ENCODE data around the gene EVI5.
A peak's percentile ranks its signal among the peaks of the same experiment; 100 is the strongest.
"Not testable (repeated sequence)": the region's sequence is repeated elsewhere in the genome, so short reads cannot be mapped to it uniquely, and the experiment has no call there.

The EVI5 gene

GRCh38 chr1:92571578-92571977, 213.3 kb downstream of the EVI5 start:
- no peak for DNase-seq (ENCODE audit: low read depth)

GRCh38 chr1:92567211-92567868, 217.6 kb downstream of the EVI5 start:
- peak; percentile 84 for DNase-seq (ENCODE audit: low read depth)

- DNase-seq (ENCODE audit: low read depth), result no peak
Measured at GRCh38 chr1:92563457-92564216, 221.3 kb downstream of the EVI5 start.

- DNase-seq (ENCODE audit: low read depth), result no peak
Measured at GRCh38 chr1:92556350-92556749, 228.6 kb downstream of the EVI5 start.

GRCh38 chr1:92554216-92554615, 230.7 kb downstream of the EVI5 start:
- DNase-seq (ENCODE audit: low read depth), result no peak

- DNase-seq (ENCODE audit: low read depth), result no peak
Measured at GRCh38 chr1:92551916-92552315, 233.0 kb downstream of the EVI5 start.

GRCh38 chr1:92544756-92545165, 240.1 kb downstream of the EVI5 start:
- peak; percentile 71 for DNase-seq (ENCODE audit: low read depth)

GRCh38 chr1:92543131-92544055, 241.5 kb downstream of the EVI5 start:
- peak; percentile 72 for DNase-seq (ENCODE audit: low read depth)

- peak; percentile 36 for DNase-seq (ENCODE audit: low read depth)
Measured at GRCh38 chr1:92538413-92539061, 246.4 kb downstream of the EVI5 start.

GRCh38 chr1:92538048-92538412, 246.9 kb downstream of the EVI5 start:
- DNase-seq (ENCODE audit: low read depth), result peak; percentile 37

GRCh38 chr1:92536980-92537884, 247.7 kb downstream of the EVI5 start:
- peak; percentile 66 for DNase-seq (ENCODE audit: low read depth)

- no peak for DNase-seq (ENCODE audit: low read depth)
Measured at GRCh38 chr1:92536211-92536979, 248.5 kb downstream of the EVI5 start.

- DNase-seq (ENCODE audit: low read depth), result not testable (repeated sequence)
Measured at GRCh38 chr1:92532371-92532770, 252.5 kb downstream of the EVI5 start.

GRCh38 chr1:92531939-92532338, 253.0 kb downstream of the EVI5 start:
- DNase-seq (ENCODE audit: low read depth), result not testable (repeated sequence)

- no peak for DNase-seq (ENCODE audit: low read depth)
Measured at GRCh38 chr1:92527670-92528069, 257.2 kb downstream of the EVI5 start.

- not testable (repeated sequence) for DNase-seq (ENCODE audit: low read depth)
Measured at GRCh38 chr1:92524944-92525590, 259.8 kb downstream of the EVI5 start.

GRCh38 chr1:92519043-92519442, 265.9 kb downstream of the EVI5 start:
- DNase-seq (ENCODE audit: low read depth), result no peak

- DNase-seq (ENCODE audit: low read depth), result no peak
Measured at GRCh38 chr1:92516574-92516973, 268.3 kb downstream of the EVI5 start.

GRCh38 chr1:92515796-92516201, 269.1 kb downstream of the EVI5 start:
- DNase-seq (ENCODE audit: low read depth), result peak; percentile 55

- no peak for DNase-seq (ENCODE audit: low read depth)
Measured at GRCh38 chr1:92511541-92511940, 273.4 kb downstream of the EVI5 start.
